Upper lobe of right lung (tissue), 1 donor: ENCODE data around the gene LIN37. TPM values are rescaled to one million over a fixed set of nuclear protein-coding genes. Genes with fewer than 3 reads are reported as not detected.

ENCODE experiments used
- ATAC-seq: fragments of 200-7000 bp; cut with Tn5 transposase; one replicate; pipeline ENCODE4 v1.9.1; 2020; ENCODE audit warnings: mild to moderate bottlenecking, moderate library complexity
- DNase-seq: peaks from one replicate; pipeline ENCODE4 v3.0.0-alpha.2; 2020
- H3K27ac ChIP-seq: fragments of 200-600 bp; one replicate; pipeline ENCODE4 v1.8.0; 2022
- H3K27me3 ChIP-seq: fragments of 200-600 bp; one replicate; pipeline ENCODE4 v1.8.0; 2022; ENCODE audit warnings: mild to moderate bottlenecking
- H3K36me3 ChIP-seq: fragments of 200-600 bp; one replicate; pipeline ENCODE4 v1.8.0; 2022
- H3K4me1 ChIP-seq: fragments of 200-600 bp; one replicate; pipeline ENCODE4 v1.8.0; 2022
- H3K4me3 ChIP-seq: fragments of 200-600 bp; one replicate; pipeline ENCODE4 v1.8.0; 2022; ENCODE audit warnings: mild to moderate bottlenecking
- H3K9me3 ChIP-seq: fragments of 200-600 bp; one replicate; pipeline ENCODE4 v1.8.0; 2022
- intact Hi-C: fragments of 100-400 bp; cut with DNase I; formaldehyde crosslinking; loops from one replicate; pipeline ENCODE4 v1.11.0; 2022
- total RNA-seq: library from RNA; stranded (reverse); fragmentation: NEBNext Ultra II Directional; extraction: Animal tissue kit (Norgen Biotek cat#: 25700); gene quantifications from one replicate; pipeline ENCODE4 v1.2.1, GENCODE V29; 2021
- TF ChIP-seq, protein P1 (sequence below): fragments of 200-600 bp; IDR thresholded peaks from one replicate; pipeline ENCODE4 v1.8.0; 2022; ENCODE audit warnings: antibody characterized with exemption
- donor health status: DM: no; HTN: yes; CAD: no; lungs with severe emphysema.

Gene LIN37
- total RNA-seq, 1 donor from 2014 or later: 11.3 TPM

GRCh38 chr19:35710784-35711723 is 37.3 kb upstream of the LIN37 start:
- TF ChIP-seq, protein P1, sequence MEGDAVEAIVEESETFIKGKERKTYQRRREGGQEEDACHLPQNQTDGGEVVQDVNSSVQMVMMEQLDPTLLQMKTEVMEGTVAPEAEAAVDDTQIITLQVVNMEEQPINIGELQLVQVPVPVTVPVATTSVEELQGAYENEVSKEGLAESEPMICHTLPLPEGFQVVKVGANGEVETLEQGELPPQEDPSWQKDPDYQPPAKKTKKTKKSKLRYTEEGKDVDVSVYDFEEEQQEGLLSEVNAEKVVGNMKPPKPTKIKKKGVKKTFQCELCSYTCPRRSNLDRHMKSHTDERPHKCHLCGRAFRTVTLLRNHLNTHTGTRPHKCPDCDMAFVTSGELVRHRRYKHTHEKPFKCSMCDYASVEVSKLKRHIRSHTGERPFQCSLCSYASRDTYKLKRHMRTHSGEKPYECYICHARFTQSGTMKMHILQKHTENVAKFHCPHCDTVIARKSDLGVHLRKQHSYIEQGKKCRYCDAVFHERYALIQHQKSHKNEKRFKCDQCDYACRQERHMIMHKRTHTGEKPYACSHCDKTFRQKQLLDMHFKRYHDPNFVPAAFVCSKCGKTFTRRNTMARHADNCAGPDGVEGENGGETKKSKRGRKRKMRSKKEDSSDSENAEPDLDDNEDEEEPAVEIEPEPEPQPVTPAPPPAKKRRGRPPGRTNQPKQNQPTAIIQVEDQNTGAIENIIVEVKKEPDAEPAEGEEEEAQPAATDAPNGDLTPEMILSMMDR: no peak
- Histone ChIP-seq H3K9me3 (no peaks in the 10 kb centered on the region), H3K36me3 (no peaks in the 10 kb centered on the region), H3K4me3 (no peak overlapping the region), H3K4me1 (peaks cover 9% of the 10 kb centered on the region), H3K27ac (no peak overlapping the region), H3K27me3 (no peaks in the 10 kb centered on the region)
- intact Hi-C loops: no loop called here
- ATAC-seq: no peak
- no peak for DNase-seq

DNA sequence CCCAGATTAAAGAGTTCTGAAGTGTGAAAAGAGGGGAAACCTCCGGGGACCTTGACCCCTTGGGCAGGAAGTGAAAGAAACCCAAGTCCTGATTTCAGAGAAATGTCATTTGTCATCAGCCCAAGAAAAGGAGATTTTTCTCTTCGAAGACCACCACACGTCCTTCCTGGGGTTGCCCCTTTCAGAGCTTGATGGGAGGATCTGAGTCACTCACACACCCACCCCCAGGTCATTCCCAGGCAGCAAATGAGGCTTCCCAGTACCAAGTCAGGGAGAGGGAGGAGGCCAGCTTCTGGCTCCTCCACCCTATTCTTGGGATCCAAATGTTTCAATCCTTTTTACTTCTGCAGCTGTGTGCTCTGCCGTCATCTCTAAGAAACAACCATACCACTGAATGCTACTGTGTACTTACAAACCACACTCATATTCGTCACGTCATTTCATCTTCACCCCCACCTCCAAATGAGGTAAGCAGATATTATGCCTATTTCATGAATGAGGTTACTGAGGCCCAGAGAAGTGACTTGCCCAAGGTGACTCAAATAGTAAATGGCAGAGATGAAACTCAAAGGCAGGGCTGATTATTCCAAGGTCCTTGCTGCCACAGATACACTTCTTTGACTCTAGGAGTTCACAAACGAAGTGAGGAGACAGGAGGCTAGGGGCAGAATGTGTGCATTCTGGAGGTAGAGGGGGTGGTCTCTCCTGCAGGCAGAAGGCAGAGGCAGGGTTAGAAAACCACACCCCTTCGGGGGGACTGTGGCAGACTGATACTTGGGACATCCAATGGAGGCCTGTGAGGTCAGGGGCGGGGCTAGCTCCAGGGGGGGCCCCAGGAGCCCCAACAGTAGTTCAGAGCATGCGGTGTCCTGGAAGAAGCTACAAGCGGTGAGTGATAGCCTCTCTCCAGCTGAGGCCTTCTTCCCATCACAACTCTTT is 35.5 kb upstream of the LIN37 start:
- ATAC-seq (no peak), DNase-seq (no peak)
- H3K4me3 ChIP-seq: no peak overlapping the region
- no peaks in the 10 kb centered on the region for H3K9me3 ChIP-seq
- H3K4me1 ChIP-seq: peaks cover 13% of the 10 kb centered on the region
- no peaks in the 10 kb centered on the region for H3K27me3 ChIP-seq
- intact Hi-C loops: no loop called here
- H3K27ac ChIP-seq: no peak overlapping the region
- H3K36me3 ChIP-seq: no peaks in the 10 kb centered on the region
- TF ChIP-seq, protein P1: no peak

DNA sequence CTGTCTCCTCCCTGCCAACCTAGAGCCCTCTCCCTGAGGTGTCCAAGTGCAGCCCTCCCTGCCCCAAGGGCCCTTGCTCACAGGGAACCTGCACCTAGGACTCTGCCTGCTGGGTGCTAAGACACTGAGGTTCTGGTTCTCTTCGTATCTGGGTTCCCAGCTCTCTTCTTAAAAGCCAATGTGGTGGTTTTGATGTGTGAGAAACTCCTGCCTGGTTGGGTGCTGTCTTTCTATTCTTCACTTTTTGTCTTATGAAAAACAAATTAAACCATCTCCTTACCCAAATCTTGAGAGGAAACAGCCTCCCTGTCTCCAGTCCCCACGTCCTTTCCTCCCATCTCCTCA is 34.9 kb upstream of the LIN37 start:
- no peaks in the 10 kb centered on the region for H3K9me3 ChIP-seq
- no peak overlapping the region for H3K4me3 ChIP-seq
- DNase-seq (no peak), ATAC-seq (no peak)
- TF ChIP-seq, protein P1: no peak
- no peaks in the 10 kb centered on the region for H3K36me3 ChIP-seq
- peaks cover 13% of the 10 kb centered on the region for H3K4me1 ChIP-seq
- intact Hi-C loops: no loop called here
- no peak overlapping the region for H3K27ac ChIP-seq
- no peaks in the 10 kb centered on the region for H3K27me3 ChIP-seq

GRCh38 chr19:35713904-35714495 is 34.4 kb upstream of the LIN37 start:
- no peaks in the 10 kb centered on the region for H3K9me3 ChIP-seq
- H3K27ac ChIP-seq: no peak overlapping the region
- H3K36me3 ChIP-seq: no peaks in the 10 kb centered on the region
- H3K4me1 ChIP-seq: peaks cover 18% of the 10 kb centered on the region
- no peak for ATAC-seq
- TF ChIP-seq, protein P1: no peak
- no peak overlapping the region for H3K4me3 ChIP-seq
- no peak for DNase-seq
- no peaks in the 10 kb centered on the region for H3K27me3 ChIP-seq
- intact Hi-C loops: no loop called here

DNA sequence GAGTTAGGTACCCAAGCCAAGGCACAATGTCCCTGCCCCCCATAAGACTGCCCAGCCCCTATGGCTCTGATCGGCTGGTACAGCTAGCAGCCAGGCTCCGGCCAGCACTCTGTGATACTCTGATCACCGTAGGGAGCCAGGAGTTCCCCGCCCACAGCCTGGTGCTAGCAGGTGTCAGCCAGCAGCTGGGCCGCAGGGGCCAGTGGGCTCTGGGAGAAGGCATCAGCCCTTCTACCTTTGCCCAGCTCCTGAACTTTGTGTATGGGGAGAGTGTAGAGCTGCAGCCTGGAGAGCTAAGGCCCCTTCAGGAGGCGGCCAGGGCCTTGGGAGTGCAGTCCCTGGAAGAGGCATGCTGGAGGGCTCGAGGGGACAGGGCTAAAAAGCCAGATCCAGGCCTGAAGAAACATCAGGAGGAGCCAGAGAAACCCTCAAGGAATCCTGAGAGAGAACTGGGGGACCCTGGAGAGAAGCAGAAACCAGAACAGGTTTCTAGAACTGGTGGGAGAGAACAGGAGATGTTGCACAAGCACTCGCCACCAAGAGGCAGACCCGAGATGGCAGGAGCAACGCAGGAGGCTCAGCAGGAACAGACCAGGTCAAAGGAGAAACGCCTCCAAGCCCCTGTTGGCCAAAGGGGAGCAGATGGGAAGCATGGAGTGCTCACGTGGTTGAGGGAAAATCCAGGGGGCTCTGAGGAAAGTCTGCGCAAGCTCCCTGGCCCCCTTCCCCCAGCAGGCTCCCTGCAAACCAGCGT is 33.6 kb upstream of the LIN37 start:
- no peak for DNase-seq
- no peak for ATAC-seq
- intact Hi-C loops: no loop called here

More for the DNA sequence above, 33.6 kb upstream of the LIN37 start:
- TF ChIP-seq, protein P1: no peak
- H3K27me3 ChIP-seq: no peaks in the 10 kb centered on the region
- H3K9me3 ChIP-seq: no peaks in the 10 kb centered on the region
- H3K4me1 ChIP-seq: peaks cover 24% of the 10 kb centered on the region
- no peaks in the 10 kb centered on the region for H3K36me3 ChIP-seq
- no peak overlapping the region for H3K27ac ChIP-seq
- H3K4me3 ChIP-seq: no peak overlapping the region
